WTC11 (cell line): ENCODE data around the gene SVOPL. TPM values are rescaled to one million over a fixed set of nuclear protein-coding genes. Genes with fewer than 3 reads are reported as not detected.

Source experiments
- ATAC-seq: fragments of 200-7000 bp; cut with Tn5 transposase; 2 replicates; pipeline ENCODE4 v1.10.0; 2021; ENCODE audit warnings: mild to moderate bottlenecking, moderate library complexity
- CTCF ChIA-PET: fragments of 300-600 bp; sonication (Branson Sonifier 250); formaldehyde crosslinking; loops from one replicate; lab custom pipeline; 2021; ENCODE audit warnings: antibody characterized with exemption; lab: Charles Lee
- POLR2A ChIA-PET: fragments of 350-600 bp; sonication (Branson Sonifier 250); formaldehyde crosslinking; loops from one replicate; lab custom pipeline; 2021; ENCODE audit warnings: antibody characterized with exemption; lab: Charles Lee
- DNase-seq: peaks from one replicate; pipeline ENCODE4 v3.0.0; 2021; ENCODE audit warnings: low spot score
- H3K27ac Mint-ChIP-seq: 2 replicates; pipeline ENCODE4 v1.8.0; 2021; ENCODE audit warnings: mixed read lengths
- H3K27me3 Mint-ChIP-seq: 2 replicates; pipeline ENCODE4 v1.8.0; 2021; ENCODE audit warnings: low read depth, mild to moderate bottlenecking, moderate library complexity, mixed read lengths
- H3K36me3 Mint-ChIP-seq: 2 replicates; pipeline ENCODE4 v1.8.0; 2021; ENCODE audit warnings: mixed read lengths
- H3K4me1 Mint-ChIP-seq: 2 replicates; pipeline ENCODE4 v1.8.0; 2022; ENCODE audit warnings: mixed read lengths
- H3K4me3 Mint-ChIP-seq: 2 replicates; pipeline ENCODE4 v1.8.0; 2021; ENCODE audit warnings: mild to moderate bottlenecking, moderate library complexity, mixed read lengths
- H3K9me3 Mint-ChIP-seq: 2 replicates; pipeline ENCODE4 v1.8.0; 2021; ENCODE audit warnings: mixed read lengths
- AR ChIP-seq: fragments of 250-450 bp; sonication (Bioruptor Pico); IDR thresholded peaks from 2 replicates; pipeline ENCODE4 v1.9.0; 2021; ENCODE audit warnings: mild to moderate bottlenecking
- CDX4 ChIP-seq: fragments of 250-450 bp; sonication (Bioruptor Pico); IDR thresholded peaks from 2 replicates; pipeline ENCODE4 v1.9.0; 2021; ENCODE audit warnings: moderate library complexity, mild to moderate bottlenecking, inconsistent platforms, borderline replicate concordance
- EMX1 ChIP-seq: fragments of 250-450 bp; sonication (Bioruptor Pico); IDR thresholded peaks from 2 replicates; pipeline ENCODE4 v1.8.0; 2021; ENCODE audit warnings: mild to moderate bottlenecking
- GABPB1 ChIP-seq: sonication (generic); formaldehyde crosslinking; IDR thresholded peaks from 2 replicates; pipeline ENCODE4 v1.8.1; 2023; ENCODE audit warnings: mild to moderate bottlenecking, missing genetic modification reagents
- GTF2I ChIP-seq: fragments of 250-450 bp; sonication (Bioruptor Pico); conservative IDR thresholded peaks from 2 replicates; pipeline ENCODE4 v1.4.0; 2021; ENCODE audit warnings: mild to moderate bottlenecking
- HMGA2 ChIP-seq: fragments of 250-450 bp; sonication (Bioruptor Pico); IDR thresholded peaks from 2 replicates; pipeline ENCODE4 v1.4.0; 2021; ENCODE audit warnings: mild to moderate bottlenecking, moderate library complexity
- JAZF1 ChIP-seq: fragments of 250-450 bp; sonication (Bioruptor Pico); IDR thresholded peaks from 2 replicates; pipeline ENCODE4 v1.9.0; 2021; ENCODE audit warnings: moderate library complexity, mild to moderate bottlenecking, inconsistent platforms
- NFE2L1 ChIP-seq: sonication (generic); formaldehyde crosslinking; IDR thresholded peaks from 2 replicates; pipeline ENCODE4 v1.8.1; 2023; ENCODE audit warnings: missing genetic modification reagents
- PRRX2 ChIP-seq: fragments of 250-450 bp; sonication (Bioruptor Pico); IDR thresholded peaks from 2 replicates; pipeline ENCODE4 v1.8.0; 2021; ENCODE audit warnings: mild to moderate bottlenecking
- SMAD3 ChIP-seq: sonication (generic); formaldehyde crosslinking; IDR thresholded peaks from 2 replicates; pipeline ENCODE4 v1.8.0; 2022; ENCODE audit warnings: missing genetic modification reagents, mild to moderate bottlenecking, borderline replicate concordance
- TEAD4 ChIP-seq: sonication (generic); formaldehyde crosslinking; IDR thresholded peaks from 2 replicates; pipeline ENCODE4 v1.8.0; 2022; ENCODE audit warnings: mild to moderate bottlenecking, missing genetic modification reagents
- USF1 ChIP-seq: sonication (generic); formaldehyde crosslinking; IDR thresholded peaks from 2 replicates; pipeline ENCODE4 v1.8.0; 2022; ENCODE audit warnings: mild to moderate bottlenecking, missing genetic modification reagents
- ZNF425 ChIP-seq: fragments of 250-450 bp; sonication (Bioruptor Pico); conservative IDR thresholded peaks from 2 replicates; pipeline ENCODE4 v1.9.0; 2021; ENCODE audit warnings: mild to moderate bottlenecking
- total RNA-seq: library from RNA; stranded (reverse); gene quantifications from 3 replicates; pipeline ENCODE4 v1.2.3, GENCODE V29; 2021
- TF ChIP-seq, protein P1 (sequence below): sonication (generic); formaldehyde crosslinking; IDR thresholded peaks from 2 replicates; pipeline ENCODE4 v1.8.1; 2022; ENCODE audit warnings: mild to moderate bottlenecking, missing genetic modification reagents, moderate library complexity, borderline replicate concordance
- TF ChIP-seq, protein P2 (sequence below): sonication (generic); formaldehyde crosslinking; IDR thresholded peaks from 2 replicates; pipeline ENCODE4 v1.8.0; 2022; ENCODE audit warnings: missing genetic modification reagents
- TF ChIP-seq, protein P3 (sequence below): sonication (generic); formaldehyde crosslinking; IDR thresholded peaks from 2 replicates; pipeline ENCODE4 v1.8.0; 2022; ENCODE audit warnings: mild to moderate bottlenecking, missing genetic modification reagents

Gene SVOPL
- total RNA-seq, 1 experiment from 2014 or later, result 1.9 TPM

- Mint-ChIP-seq H3K27me3 (no peaks in the 10 kb centered on the region), H3K4me3 (no peak overlapping the region), H3K9me3 (no peaks in the 10 kb centered on the region), H3K27ac (no peak overlapping the region), H3K36me3 (no peaks in the 10 kb centered on the region), H3K4me1 (peaks cover 8% of the 10 kb centered on the region)
- DNase-seq (no peak), ATAC-seq (no peak)
- ChIA-PET POLR2A (no interaction called here), CTCF (interaction anchor here (0.6 kb wide), 1 partner anchor 21 kb away, joined by 4 read pairs; no protein-coding TSS in a partner anchor)
- TF ChIP-seq GABPB1 (CRISPR knock-in tag) (peak; percentile 59; the same call in 1 of the 2 replicates), EMX1 (no peak)
Observed at GRCh38 chr7:138613630-138614029, 87.5 kb downstream of the SVOPL start.

GRCh38 chr7:138610671-138611170, 90.4 kb downstream of the SVOPL start:
- H3K27ac Mint-ChIP-seq, result no peak overlapping the region
- no peak overlapping the region for H3K4me3 Mint-ChIP-seq
- TF ChIP-seq HMGA2 (no peak), NFE2L1 (CRISPR knock-in tag) (no peak), AR (CRISPR knock-in tag) (no peak), GTF2I (CRISPR knock-in tag) (no peak), CDX4 (CRISPR knock-in tag) (no peak), ZNF425 (CRISPR knock-in tag) (no peak), SMAD3 (CRISPR knock-in tag) (no peak), PRRX2 (CRISPR knock-in tag) (no peak), JAZF1 (CRISPR knock-in tag) (no peak), TEAD4 (CRISPR knock-in tag) (no peak)
- TF ChIP-seq, protein P1, sequence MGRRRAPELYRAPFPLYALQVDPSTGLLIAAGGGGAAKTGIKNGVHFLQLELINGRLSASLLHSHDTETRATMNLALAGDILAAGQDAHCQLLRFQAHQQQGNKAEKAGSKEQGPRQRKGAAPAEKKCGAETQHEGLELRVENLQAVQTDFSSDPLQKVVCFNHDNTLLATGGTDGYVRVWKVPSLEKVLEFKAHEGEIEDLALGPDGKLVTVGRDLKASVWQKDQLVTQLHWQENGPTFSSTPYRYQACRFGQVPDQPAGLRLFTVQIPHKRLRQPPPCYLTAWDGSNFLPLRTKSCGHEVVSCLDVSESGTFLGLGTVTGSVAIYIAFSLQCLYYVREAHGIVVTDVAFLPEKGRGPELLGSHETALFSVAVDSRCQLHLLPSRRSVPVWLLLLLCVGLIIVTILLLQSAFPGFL (CRISPR knock-in tag), result no peak
- ChIA-PET CTCF (interaction anchor here (0.7 to 1.2 kb wide), 2 partner anchors 128 to 187 kb away, joined by 3 to 4 read pairs; partner anchors contain the start of genes ATP6V0A4 and TMEM213), POLR2A (no interaction called here)
- DNase-seq (no peak), ATAC-seq (peak; percentile 44)
- peaks cover 10% of the 10 kb centered on the region for H3K36me3 Mint-ChIP-seq
- H3K27me3 Mint-ChIP-seq, result no peaks in the 10 kb centered on the region
- H3K9me3 Mint-ChIP-seq, result peaks cover 10% of the 10 kb centered on the region
- peaks cover 8% of the 10 kb centered on the region for H3K4me1 Mint-ChIP-seq

GRCh38 chr7:138608275-138608674, 92.9 kb downstream of the SVOPL start:
- H3K36me3 Mint-ChIP-seq, result peaks cover 10% of the 10 kb centered on the region
- no peak overlapping the region for H3K4me3 Mint-ChIP-seq
- DNase-seq (no peak), ATAC-seq (no peak)
- H3K27me3 Mint-ChIP-seq, result no peaks in the 10 kb centered on the region
- ChIA-PET POLR2A (no interaction called here), CTCF (no interaction called here)
- H3K27ac Mint-ChIP-seq, result no peak overlapping the region
- H3K9me3 Mint-ChIP-seq, result peaks cover 10% of the 10 kb centered on the region
- peaks cover 7% of the 10 kb centered on the region for H3K4me1 Mint-ChIP-seq
- TF ChIP-seq SMAD3 (CRISPR knock-in tag), result no peak
- TF ChIP-seq, protein P2, sequence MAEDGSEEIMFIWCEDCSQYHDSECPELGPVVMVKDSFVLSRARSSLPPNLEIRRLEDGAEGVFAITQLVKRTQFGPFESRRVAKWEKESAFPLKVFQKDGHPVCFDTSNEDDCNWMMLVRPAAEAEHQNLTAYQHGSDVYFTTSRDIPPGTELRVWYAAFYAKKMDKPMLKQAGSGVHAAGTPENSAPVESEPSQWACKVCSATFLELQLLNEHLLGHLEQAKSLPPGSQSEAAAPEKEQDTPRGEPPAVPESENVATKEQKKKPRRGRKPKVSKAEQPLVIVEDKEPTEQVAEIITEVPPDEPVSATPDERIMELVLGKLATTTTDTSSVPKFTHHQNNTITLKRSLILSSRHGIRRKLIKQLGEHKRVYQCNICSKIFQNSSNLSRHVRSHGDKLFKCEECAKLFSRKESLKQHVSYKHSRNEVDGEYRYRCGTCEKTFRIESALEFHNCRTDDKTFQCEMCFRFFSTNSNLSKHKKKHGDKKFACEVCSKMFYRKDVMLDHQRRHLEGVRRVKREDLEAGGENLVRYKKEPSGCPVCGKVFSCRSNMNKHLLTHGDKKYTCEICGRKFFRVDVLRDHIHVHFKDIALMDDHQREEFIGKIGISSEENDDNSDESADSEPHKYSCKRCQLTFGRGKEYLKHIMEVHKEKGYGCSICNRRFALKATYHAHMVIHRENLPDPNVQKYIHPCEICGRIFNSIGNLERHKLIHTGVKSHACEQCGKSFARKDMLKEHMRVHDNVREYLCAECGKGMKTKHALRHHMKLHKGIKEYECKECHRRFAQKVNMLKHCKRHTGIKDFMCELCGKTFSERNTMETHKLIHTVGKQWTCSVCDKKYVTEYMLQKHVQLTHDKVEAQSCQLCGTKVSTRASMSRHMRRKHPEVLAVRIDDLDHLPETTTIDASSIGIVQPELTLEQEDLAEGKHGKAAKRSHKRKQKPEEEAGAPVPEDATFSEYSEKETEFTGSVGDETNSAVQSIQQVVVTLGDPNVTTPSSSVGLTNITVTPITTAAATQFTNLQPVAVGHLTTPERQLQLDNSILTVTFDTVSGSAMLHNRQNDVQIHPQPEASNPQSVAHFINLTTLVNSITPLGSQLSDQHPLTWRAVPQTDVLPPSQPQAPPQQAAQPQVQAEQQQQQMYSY (CRISPR knock-in tag), result no peak
- no peak for TF ChIP-seq USF1
- TF ChIP-seq, protein P3, sequence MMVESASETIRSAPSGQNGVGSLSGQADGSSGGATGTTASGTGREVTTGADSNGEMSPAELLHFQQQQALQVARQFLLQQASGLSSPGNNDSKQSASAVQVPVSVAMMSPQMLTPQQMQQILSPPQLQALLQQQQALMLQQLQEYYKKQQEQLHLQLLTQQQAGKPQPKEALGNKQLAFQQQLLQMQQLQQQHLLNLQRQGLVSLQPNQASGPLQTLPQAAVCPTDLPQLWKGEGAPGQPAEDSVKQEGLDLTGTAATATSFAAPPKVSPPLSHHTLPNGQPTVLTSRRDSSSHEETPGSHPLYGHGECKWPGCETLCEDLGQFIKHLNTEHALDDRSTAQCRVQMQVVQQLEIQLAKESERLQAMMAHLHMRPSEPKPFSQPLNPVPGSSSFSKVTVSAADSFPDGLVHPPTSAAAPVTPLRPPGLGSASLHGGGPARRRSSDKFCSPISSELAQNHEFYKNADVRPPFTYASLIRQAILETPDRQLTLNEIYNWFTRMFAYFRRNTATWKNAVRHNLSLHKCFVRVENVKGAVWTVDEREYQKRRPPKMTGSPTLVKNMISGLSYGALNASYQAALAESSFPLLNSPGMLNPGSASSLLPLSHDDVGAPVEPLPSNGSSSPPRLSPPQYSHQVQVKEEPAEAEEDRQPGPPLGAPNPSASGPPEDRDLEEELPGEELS (CRISPR knock-in tag), result no peak
